H9 (cell line): ENCODE results near the gene FAM171A1. TPM values are rescaled to one million over a fixed set of nuclear protein-coding genes. Genes with fewer than 3 reads are reported as not detected.

Experiments used
- DNase-seq: peaks from one replicate; pipeline ENCODE4 v3.0.0-alpha.2; 2017
- H2AFZ ChIP-seq: one replicate; pipeline ENCODE4 v1.6.1; 2013; ENCODE audit warnings: mild to moderate bottlenecking, low read length, control low read depth, moderate library complexity
- H2AK5ac ChIP-seq: 2 replicates; pipeline ENCODE4 v1.6.1; 2013; ENCODE audit warnings: low read length, control low read depth, mixed read lengths; ENCODE audit not compliant: insufficient read length
- H2BK120ac ChIP-seq: one replicate; pipeline ENCODE4 v1.6.1; 2013; ENCODE audit warnings: low read depth, mild to moderate bottlenecking, low read length, control low read depth, inconsistent platforms; ENCODE audit not compliant: poor library complexity, severe bottlenecking
- H2BK12ac ChIP-seq: 2 replicates; pipeline ENCODE4 v1.6.1; 2013; ENCODE audit warnings: low read length, control low read depth, mixed read lengths, low read depth; ENCODE audit not compliant: insufficient read length
- H2BK15ac ChIP-seq: 2 replicates; pipeline ENCODE4 v1.6.1; 2013; ENCODE audit warnings: low read depth, low read length, control low read depth
- H2BK20ac ChIP-seq: one replicate; pipeline ENCODE4 v1.6.1; 2013; ENCODE audit warnings: low read depth, mild to moderate bottlenecking, low read length, control low read depth, inconsistent platforms; ENCODE audit not compliant: poor library complexity, severe bottlenecking
- H2BK5ac ChIP-seq: 2 replicates; pipeline ENCODE4 v1.6.1; 2013; ENCODE audit warnings: low read length, control low read depth, mixed read lengths; ENCODE audit not compliant: insufficient read length
- H3K14ac ChIP-seq: 2 replicates; pipeline ENCODE4 v1.6.1; 2013; ENCODE audit warnings: low read length, control low read depth; ENCODE audit not compliant: insufficient read depth
- H3K18ac ChIP-seq: 2 replicates; pipeline ENCODE4 v1.6.1; 2013; ENCODE audit warnings: low read depth, mild to moderate bottlenecking, mixed read lengths, low read length, control low read depth; ENCODE audit not compliant: insufficient read length
- H3K23ac ChIP-seq: 2 replicates; pipeline ENCODE4 v1.6.1; 2013; ENCODE audit warnings: low read length, control low read depth, mixed read lengths, low read depth; ENCODE audit not compliant: insufficient read length
- H3K23me2 ChIP-seq: 2 replicates; pipeline ENCODE4 v1.6.1; 2013; ENCODE audit warnings: low read depth, mild to moderate bottlenecking, mixed read lengths, low read length, control low read depth; ENCODE audit not compliant: insufficient read length, poor library complexity, severe bottlenecking
- H3K27ac ChIP-seq: 2 replicates; pipeline ENCODE4 v1.5.1; 2013; ENCODE audit warnings: low read length, control low read depth, mixed read lengths, low read depth; ENCODE audit not compliant: insufficient read length
- H3K27me3 ChIP-seq: 2 replicates; pipeline ENCODE4 v1.6.1; 2013; ENCODE audit warnings: low read length, control low read depth, inconsistent platforms; ENCODE audit not compliant: insufficient read depth
- H3K4ac ChIP-seq: 2 replicates; pipeline ENCODE4 v1.6.1; 2013; ENCODE audit warnings: low read depth, mild to moderate bottlenecking, control low read depth, inconsistent platforms, low read length, moderate library complexity
- H3K4me1 ChIP-seq: 2 replicates; pipeline ENCODE4 v1.6.1; 2013; ENCODE audit warnings: low read length, control low read depth, inconsistent platforms; ENCODE audit not compliant: insufficient read depth
- H3K4me2 ChIP-seq: 2 replicates; pipeline ENCODE4 v1.6.1; 2013; ENCODE audit warnings: low read length, control low read depth, mixed read lengths; ENCODE audit not compliant: insufficient read length, insufficient read depth
- H3K56ac ChIP-seq: 2 replicates; pipeline ENCODE4 v1.6.1; 2013; ENCODE audit warnings: low read depth, mild to moderate bottlenecking, mixed read lengths, low read length, control low read depth; ENCODE audit not compliant: insufficient read length
- H3K79me1 ChIP-seq: 2 replicates; pipeline ENCODE4 v1.6.1; 2013; ENCODE audit warnings: low read depth, mild to moderate bottlenecking, moderate library complexity, low read length, control low read depth, inconsistent platforms; ENCODE audit not compliant: insufficient read depth, poor library complexity, severe bottlenecking
- H3K79me2 ChIP-seq: 2 replicates; pipeline ENCODE4 v1.6.1; 2013; ENCODE audit warnings: low read length, control low read depth, inconsistent platforms; ENCODE audit not compliant: insufficient read depth
- H3K9ac ChIP-seq: 2 replicates; pipeline ENCODE4 v1.6.1; 2013; ENCODE audit warnings: low read length, control low read depth, mixed read lengths; ENCODE audit not compliant: insufficient read length; ENCODE audit errors: extremely low read depth
- H3K9me3 ChIP-seq: one replicate; pipeline ENCODE4 v1.6.1; 2013; ENCODE audit warnings: low read depth, low read length, inconsistent platforms; ENCODE audit not compliant: control insufficient read depth
- H3T11ph ChIP-seq: one replicate; pipeline ENCODE4 v1.6.1; 2013; ENCODE audit warnings: mild to moderate bottlenecking, low read length, control low read depth, inconsistent platforms
- H4K20me1 ChIP-seq: one replicate; pipeline ENCODE4 v1.6.1; 2013; ENCODE audit not compliant: control insufficient read depth, insufficient read length, insufficient read depth
- H4K5ac ChIP-seq: 2 replicates; pipeline ENCODE4 v1.6.1; 2013; ENCODE audit warnings: low read depth, mild to moderate bottlenecking, mixed read lengths, low read length, control low read depth; ENCODE audit not compliant: insufficient read length
- H4K8ac ChIP-seq: replicated peaks from 2 replicates; pipeline ENCODE4 v1.6.1; 2013; ENCODE audit warnings: low read length, control low read depth, mixed read lengths, low read depth; ENCODE audit not compliant: insufficient read length
- H4K91ac ChIP-seq: 2 replicates; pipeline ENCODE4 v1.6.1; 2013; ENCODE audit warnings: low read depth, mild to moderate bottlenecking, moderate library complexity, mixed read lengths, low read length, control low read depth; ENCODE audit not compliant: insufficient read length
- H3K27ac Mint-ChIP-seq, 3 experiments: 2 replicates in 2 of 3; 3 replicates in 1 of 3; pipeline ENCODE4 v1.8.0; 2020 to 2021; ENCODE audit warnings: mixed read lengths in 3 of 3, mild to moderate bottlenecking in 1 of 3, moderate library complexity in 1 of 3
- H3K27me3 Mint-ChIP-seq: 2 replicates; pipeline ENCODE4 v1.8.0; 2021; ENCODE audit warnings: low read depth, mild to moderate bottlenecking, moderate library complexity, mixed read lengths
- H3K36me3 Mint-ChIP-seq, 3 experiments: 2 replicates in 2 of 3; 3 replicates in 1 of 3; pipeline ENCODE4 v1.8.0; 2020 to 2021; ENCODE audit warnings: low read depth in 3 of 3, mixed read lengths in 3 of 3; ENCODE audit not compliant: insufficient read depth in 1 of 3
- H3K4me1 Mint-ChIP-seq, 2 experiments: 2 replicates each; pipeline ENCODE4 v1.8.0; 2020; ENCODE audit warnings: mixed read lengths in 2 of 2
- H3K4me3 Mint-ChIP-seq, 2 experiments: 2 replicates in 1 of 2; 3 replicates in 1 of 2; pipeline ENCODE4 v1.8.0; 2020 to 2021; ENCODE audit warnings: mild to moderate bottlenecking in 2 of 2, mixed read lengths in 2 of 2, moderate library complexity in 1 of 2
- H3K9me3 Mint-ChIP-seq, 2 experiments: 2 replicates in 1 of 2; 3 replicates in 1 of 2; pipeline ENCODE4 v1.8.0; 2020; ENCODE audit warnings: mild to moderate bottlenecking in 2 of 2, mixed read lengths in 2 of 2, moderate library complexity in 1 of 2
- WGBS: extraction: QIAGEN DNeasy Blood & Tissue Kit; methylation state at CpG from one replicate; pipeline ENCODE4 v1.1.7; 2013; ENCODE audit warnings: missing lambda C conversion rate, low lambda C conversion rate, mixed read lengths; ENCODE audit not compliant: insufficient read length; ENCODE audit errors: extremely low coverage; 5-methylcytosine and 5-hydroxymethylcytosine counted together
- total RNA-seq: library from RNA; stranded (reverse); gene quantifications from 2 replicates; pipeline ENCODE4 v1.2.1, GENCODE V29; 2021
- TF ChIP-seq, protein P1 (sequence below): fragments of 200-600 bp; sonication (generic); conservative IDR thresholded peaks from 3 replicates; pipeline ENCODE4 v1.8.0; 2021; ENCODE audit warnings: antibody characterized with exemption, mild to moderate bottlenecking

Gene FAM171A1
- total RNA-seq, 1 experiment from 2014 or later = 37.4 TPM

DNA sequence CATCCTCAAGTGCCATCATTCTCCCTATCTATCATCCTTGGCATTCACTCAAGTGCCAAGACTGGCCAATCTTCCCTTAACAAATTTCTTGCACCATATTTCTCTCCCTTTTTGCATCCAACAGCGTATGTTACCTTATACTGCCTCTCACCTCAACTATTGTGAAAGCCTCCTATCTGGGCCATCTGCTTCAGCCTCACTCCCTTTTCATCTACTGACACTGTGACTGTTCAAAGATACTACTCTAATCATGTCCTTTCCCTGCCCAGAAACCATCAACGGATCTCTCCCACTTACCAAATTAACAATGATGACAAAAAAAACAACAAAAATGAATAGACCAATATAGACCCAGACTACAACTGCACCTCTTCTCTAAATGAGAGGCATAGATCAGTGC, 112.0 kb downstream of the FAM171A1 start:
- H2AK5ac ChIP-seq = no peak overlapping the region
- no peak overlapping the region for H3K9ac ChIP-seq
- DNase-seq = no peak
- H3K4me1 ChIP-seq = peaks cover 5% of the 10 kb centered on the region; the same call in 1 of the 2 replicates
- H4K8ac ChIP-seq = no peak overlapping the region
- no peaks in the 10 kb centered on the region for H3K9me3 ChIP-seq
- H2BK20ac ChIP-seq = no peak overlapping the region
- peaks cover 22 to 24% of the 10 kb centered on the region in 2 experiments for H3K4me1 Mint-ChIP-seq
- TF ChIP-seq, protein P1, sequence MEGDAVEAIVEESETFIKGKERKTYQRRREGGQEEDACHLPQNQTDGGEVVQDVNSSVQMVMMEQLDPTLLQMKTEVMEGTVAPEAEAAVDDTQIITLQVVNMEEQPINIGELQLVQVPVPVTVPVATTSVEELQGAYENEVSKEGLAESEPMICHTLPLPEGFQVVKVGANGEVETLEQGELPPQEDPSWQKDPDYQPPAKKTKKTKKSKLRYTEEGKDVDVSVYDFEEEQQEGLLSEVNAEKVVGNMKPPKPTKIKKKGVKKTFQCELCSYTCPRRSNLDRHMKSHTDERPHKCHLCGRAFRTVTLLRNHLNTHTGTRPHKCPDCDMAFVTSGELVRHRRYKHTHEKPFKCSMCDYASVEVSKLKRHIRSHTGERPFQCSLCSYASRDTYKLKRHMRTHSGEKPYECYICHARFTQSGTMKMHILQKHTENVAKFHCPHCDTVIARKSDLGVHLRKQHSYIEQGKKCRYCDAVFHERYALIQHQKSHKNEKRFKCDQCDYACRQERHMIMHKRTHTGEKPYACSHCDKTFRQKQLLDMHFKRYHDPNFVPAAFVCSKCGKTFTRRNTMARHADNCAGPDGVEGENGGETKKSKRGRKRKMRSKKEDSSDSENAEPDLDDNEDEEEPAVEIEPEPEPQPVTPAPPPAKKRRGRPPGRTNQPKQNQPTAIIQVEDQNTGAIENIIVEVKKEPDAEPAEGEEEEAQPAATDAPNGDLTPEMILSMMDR = no peak
- no peaks in the 10 kb centered on the region; the same call in 1 of the 2 replicates for H3K27me3 Mint-ChIP-seq
- H3K27ac ChIP-seq = no peak overlapping the region
- H3K4me2 ChIP-seq = no peak overlapping the region
- H3T11ph ChIP-seq = no peak overlapping the region
- no peak overlapping the region for H4K5ac ChIP-seq
- no peak overlapping the region for H2BK120ac ChIP-seq
- no peaks in the 10 kb centered on the region for H3K23me2 ChIP-seq
- H3K4me3 Mint-ChIP-seq = no peak overlapping the region
- no peak overlapping the region for H3K23ac ChIP-seq
- no peak overlapping the region for H2BK5ac ChIP-seq
- no peak overlapping the region for H2BK15ac ChIP-seq
- H3K14ac ChIP-seq = no peak overlapping the region
- H3K79me2 ChIP-seq = no peaks in the 10 kb centered on the region
- no peak overlapping the region for H3K56ac ChIP-seq
- H3K27ac Mint-ChIP-seq = no peak overlapping the region
- H4K20me1 ChIP-seq = no peaks in the 10 kb centered on the region
- H3K79me1 ChIP-seq = no peaks in the 10 kb centered on the region
- no CpG with 5 or more reads among the region's 2 CpGs for WGBS
- no peak overlapping the region for H4K91ac ChIP-seq
- no peak overlapping the region for H3K18ac ChIP-seq
- H3K9me3 Mint-ChIP-seq = no peaks in the 10 kb centered on the region
- H3K36me3 Mint-ChIP-seq = no peaks in the 10 kb centered on the region
- H3K4ac ChIP-seq = no peak overlapping the region
- H2BK12ac ChIP-seq = no peak overlapping the region
- no peaks in the 10 kb centered on the region for H3K27me3 ChIP-seq
- no peak overlapping the region for H2AFZ ChIP-seq
